NB4 (cell line): ENCODE measurements around the gene FN3K.

ENCODE experiments used
- CTCF ChIP-seq: IDR thresholded peaks from one replicate; pipeline ENCODE4 v1.5.1; 2012; ENCODE audit warnings: low read depth, low read length
- MYC ChIP-seq: IDR thresholded peaks from 2 replicates; pipeline ENCODE4 v1.6.1; 2011; ENCODE audit warnings: low read depth, low read length

GRCh38 chr17:82686366-82687324 lies 48.8 kb upstream of the FN3K start:
- TF ChIP-seq CTCF (no peak), MYC (no peak)
